ENCODE results near the gene HPN. TPM values are rescaled to one million over a fixed set of nuclear protein-coding genes. Genes with fewer than 3 reads are reported as not detected.

HPN gene
- total and polyA plus RNA-seq, 2 donors (not counting 3 experiments of a cell fraction or from before 2014, with no cell fraction given) = 0.10 TPM; not detected in 1

DNA sequence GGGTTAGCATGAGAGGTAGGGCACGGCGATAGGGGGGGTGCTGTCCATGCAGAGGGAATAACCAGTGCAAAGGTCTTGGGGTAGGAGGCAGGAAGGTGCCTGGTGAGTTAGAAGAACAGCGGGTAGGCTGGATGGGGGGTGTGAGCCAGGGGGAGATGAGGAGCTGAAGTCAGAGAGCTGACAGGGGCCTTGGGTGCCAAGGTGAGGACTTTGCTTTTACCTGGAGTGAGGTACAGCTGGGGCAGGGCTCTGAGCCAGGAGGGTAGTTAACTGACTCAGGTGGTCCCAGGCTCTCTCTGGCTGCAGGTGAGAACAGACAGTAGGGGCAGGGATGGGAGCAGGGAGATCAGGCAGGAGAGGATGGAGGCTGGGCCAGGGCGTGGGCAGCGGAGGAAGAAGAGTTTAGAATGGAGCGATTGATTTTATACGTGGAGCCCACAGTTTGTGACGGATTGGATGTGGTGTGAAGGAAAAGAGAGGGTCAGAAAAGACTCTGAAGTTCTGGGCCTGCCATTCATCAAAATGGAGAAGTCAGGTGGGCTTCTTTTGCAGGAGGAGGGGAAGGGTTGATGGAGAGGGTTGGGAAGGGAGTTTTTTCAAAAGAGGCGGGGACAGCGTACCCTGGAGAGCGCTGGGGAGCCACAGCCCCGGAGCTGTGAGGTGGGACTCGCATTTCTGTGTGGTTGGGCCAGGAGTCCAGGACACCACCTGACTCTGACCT is 42.6 kb upstream of the HPN start:
- Histone ChIP-seq H3K9me1 (replicated peaks; ENCODE audit: control insufficient read depth, extremely low read depth, insufficient read depth, low read length) (no peaks in the 10 kb centered on the region), H3K9me3 (replicated peaks; ENCODE audit: control insufficient read depth, insufficient read depth, low read length) (no peaks in the 10 kb centered on the region), H3K4me3 (replicated peaks in 1 of 3; ENCODE audit: insufficient read depth in 1 of 3, low read depth in 1 of 3, low read length in 3 of 3) (no peak overlapping the region), H4K20me1 (replicated peaks; ENCODE audit: control insufficient read depth, extremely low read depth, insufficient read depth, low read length) (no peaks in the 10 kb centered on the region), H3K9ac (replicated peaks; ENCODE audit: extremely low read depth, insufficient read depth, low read length) (peak overlapping the region; percentile 80), H2AFZ (ENCODE audit: low read depth, low read length) (peak overlapping the region; percentile 48), H3K27ac (ENCODE audit: insufficient read depth, low read depth, low read length) (peak overlapping the region; percentile 89), H3K79me2 (ENCODE audit: control insufficient read depth, insufficient read depth, low read length) (peaks cover 32% of the 10 kb centered on the region), H3K4me2 (ENCODE audit: insufficient read depth, low read length) (peak overlapping the region; percentile 77), H3K27me3 (ENCODE audit: control insufficient read depth in 2 of 2, insufficient read depth in 2 of 2, low read length in 2 of 2) (no peaks in the 10 kb centered on the region), H3K4me1 (ENCODE audit: control insufficient read depth, extremely low read depth, insufficient read depth, low read length) (peaks cover 71% of the 10 kb centered on the region), H3K36me3 (ENCODE audit: control insufficient read depth in 2 of 2, extremely low read depth in 1 of 2, insufficient read depth in 2 of 2, low read length in 2 of 2) (no peaks in the 10 kb centered on the region)
- ChIA-PET POLR2A (no interaction called here), CTCF (interaction anchor here (1.0 to 3.1 kb wide), 2 partner anchors 14 to 21 kb away, joined by 3 to 12 read pairs; no protein-coding TSS in a partner anchor)
- TF ChIP-seq, protein P1, sequence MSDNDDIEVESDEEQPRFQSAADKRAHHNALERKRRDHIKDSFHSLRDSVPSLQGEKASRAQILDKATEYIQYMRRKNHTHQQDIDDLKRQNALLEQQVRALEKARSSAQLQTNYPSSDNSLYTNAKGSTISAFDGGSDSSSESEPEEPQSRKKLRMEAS (IDR thresholded peaks at IDR 0.05; ENCODE audit: insufficient read depth, insufficient read length) = no peak
- no peak for TF ChIP-seq POLR2AphosphoS5 (IDR thresholded peaks at IDR 0.05; ENCODE audit: insufficient read depth, low read depth, low read length)
- no peak for TF ChIP-seq GATA2 (IDR thresholded peaks at IDR 0.05; ENCODE audit: insufficient read depth, insufficient read length, low read depth, low read length)
- TF ChIP-seq, protein P2, sequence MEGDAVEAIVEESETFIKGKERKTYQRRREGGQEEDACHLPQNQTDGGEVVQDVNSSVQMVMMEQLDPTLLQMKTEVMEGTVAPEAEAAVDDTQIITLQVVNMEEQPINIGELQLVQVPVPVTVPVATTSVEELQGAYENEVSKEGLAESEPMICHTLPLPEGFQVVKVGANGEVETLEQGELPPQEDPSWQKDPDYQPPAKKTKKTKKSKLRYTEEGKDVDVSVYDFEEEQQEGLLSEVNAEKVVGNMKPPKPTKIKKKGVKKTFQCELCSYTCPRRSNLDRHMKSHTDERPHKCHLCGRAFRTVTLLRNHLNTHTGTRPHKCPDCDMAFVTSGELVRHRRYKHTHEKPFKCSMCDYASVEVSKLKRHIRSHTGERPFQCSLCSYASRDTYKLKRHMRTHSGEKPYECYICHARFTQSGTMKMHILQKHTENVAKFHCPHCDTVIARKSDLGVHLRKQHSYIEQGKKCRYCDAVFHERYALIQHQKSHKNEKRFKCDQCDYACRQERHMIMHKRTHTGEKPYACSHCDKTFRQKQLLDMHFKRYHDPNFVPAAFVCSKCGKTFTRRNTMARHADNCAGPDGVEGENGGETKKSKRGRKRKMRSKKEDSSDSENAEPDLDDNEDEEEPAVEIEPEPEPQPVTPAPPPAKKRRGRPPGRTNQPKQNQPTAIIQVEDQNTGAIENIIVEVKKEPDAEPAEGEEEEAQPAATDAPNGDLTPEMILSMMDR (IDR thresholded peaks at IDR 0.05; ENCODE audit: extremely low read depth in 1 of 2, insufficient read depth in 1 of 2, low read depth in 1 of 2, low read length in 2 of 2) = no peak
- TF ChIP-seq EZH2 (IDR thresholded peaks at IDR 0.05; ENCODE audit: borderline replicate concordance, low read depth, low read length, severe bottlenecking) = no peak
- no peak for TF ChIP-seq MYC (IDR thresholded peaks at IDR 0.05; ENCODE audit: low read depth, low read length)
- no peak for TF ChIP-seq JUN (IDR thresholded peaks at IDR 0.05; ENCODE audit: borderline replicate concordance, insufficient read depth, insufficient read length, low read depth)
- TF ChIP-seq FOS (IDR thresholded peaks at IDR 0.05; ENCODE audit: borderline replicate concordance, insufficient read depth, low read length) = no peak
- dilution Hi-C loops (cut with MboI; ENCODE audit: extremely low pct_ligation_motif_present, low sequenced_read_pairs) = no loop called here
- intact Hi-C loops (cut with micrococcal nuclease) = no loop called here
- no TSS peak for BruUV-seq (replicated peaks)
- DNase-seq (ENCODE audit: low read depth, low spot score) (no peak), FAIRE-seq (no peak)
